Adrenal gland (tissue), 12 donors: ENCODE results near the gene NARF. TPM values are rescaled to one million over a fixed set of nuclear protein-coding genes. Genes with fewer than 3 reads are reported as not detected.
"Not testable (repeated sequence)": the region's sequence is repeated elsewhere in the genome, so short reads cannot be mapped to it uniquely, and the experiment has no call there.

ENCODE experiments used
- DNase-seq, 7 donors: peaks; one replicate each; pipeline ENCODE4 v3.0.0-alpha.2; 2019 to 2020
- H3K27ac ChIP-seq, 5 donors: fragments of 200-600 bp; sonication (generic) in 4 of 5; 1 replicate in 3 of 5; 2 replicates in 2 of 5; pipeline versions ENCODE4 v1.5.1 to v1.8.0; 2016 to 2020; ENCODE audit warnings: mild to moderate bottlenecking in 1 of 5
- H3K27me3 ChIP-seq: fragments of 200-600 bp; 2 replicates; pipeline ENCODE4 v1.8.0; 2021
- H3K36me3 ChIP-seq, 2 donors: fragments of 200-600 bp; replicated peaks in 1 of 2; 1 replicate in 1 of 2; 2 replicates in 1 of 2; pipeline versions ENCODE4 v1.5.1 to v1.8.0; 2018 to 2022
- H3K4me1 ChIP-seq, 2 donors: fragments of 200-600 bp; replicated peaks in 1 of 2; 1 replicate in 1 of 2; 2 replicates in 1 of 2; pipeline versions ENCODE4 v1.5.1 to v1.8.0; 2018 to 2021
- H3K4me3 ChIP-seq, 4 donors: fragments of 200-600 bp; sonication (generic) in 3 of 4; one replicate each; pipeline ENCODE4 v1.5.1; 2016 to 2018
- H3K9me3 ChIP-seq, 3 donors: fragments of 200-600 bp; sonication (generic) in 1 of 3; replicated peaks in 1 of 3; 1 replicate in 2 of 3; 2 replicates in 1 of 3; pipeline versions ENCODE4 v1.5.1 to v1.8.0; 2016 to 2021
- POLR2A ChIP-seq, 2 donors: fragments of 450-650 bp; IDR thresholded peaks; one replicate each; pipeline ENCODE4 v1.6.1; 2017; ENCODE audit warnings: antibody characterized with exemption in 2 of 2, mild to moderate bottlenecking in 2 of 2, moderate library complexity in 1 of 2
- WGBS, 4 donors: extraction: QIAGEN DNeasy Blood & Tissue Kit in 2 of 4; methylation state at CpG; one replicate each; pipeline versions ENCODE4 v1.1.5 to v1.1.7; 2013 to 2017; 5-methylcytosine and 5-hydroxymethylcytosine counted together
- intact Hi-C, 2 donors: fragments of 100-400 bp; cut with DNase I; formaldehyde crosslinking; loops; one replicate each; pipeline versions ENCODE4 v1.14.1 to v1.15.0; 2022 to 2023
- polyA plus RNA-seq, 3 donors: library from polyadenylated mRNA; stranded (reverse); fragments of 200-250 nt in 2 of 3; fragments of 350-450 nt in 1 of 3; fragmentation: Illumina TruSeq in 1 of 3; extraction: RNeasy Lipid Tissue Mini Kit (QIAGEN cat#74804) in 1 of 3; gene quantifications; one replicate each; pipeline ENCODE4 v1.2.3, GENCODE V29; 2013 to 2014
- total RNA-seq, 9 donors: library from RNA; depleted of rRNA in 4 of 9; stranded (reverse); fragments of >200 nt in 4 of 9; fragments of 120-200 nt in 1 of 9; fragmentation: NEBNext Ultra II Directional in 1 of 9; extraction: Animal tissue kit (Norgen Biotek cat#: 25700) in 1 of 9; gene quantifications; one replicate each; pipeline versions ENCODE4 v1.1.0 to v1.2.4, GENCODE V29; 2013 to 2023
- TF ChIP-seq, protein P1 (sequence below), 6 experiments: fragments of 450-650 bp in 4 of 6; fragments of 200-600 bp in 2 of 6; sonication (generic) in 1 of 6; IDR thresholded peaks; 1 replicate in 5 of 6; 2 replicates in 1 of 6; pipeline versions ENCODE4 v1.5.1 to v1.8.0; 2016 to 2021; ENCODE audit warnings: antibody characterized with exemption in 6 of 6, mild to moderate bottlenecking in 2 of 6, moderate library complexity in 1 of 6
- donor health status: healthy with polysubstance abuse.
- donor health status: Bipolar disorder and iron deficiency.
- donor health status: DM: yes; HTN: yes; CAD: no.
- donor health status: DM: no; HTN: no; CAD: no.
- donor health status: DM: no; HTN: no; CAD: no.
- donor health status: DM: yes; HTN: yes; CAD: no.

Gene NARF
- total and polyA plus RNA-seq, 12 donors = 21.8 to 198 (median 55.1) TPM

- H3K27me3 ChIP-seq = no peaks in the 10 kb centered on the region
- no peaks in the 10 kb centered on the region for H3K9me3 ChIP-seq
- DNase-seq = no peak
- no peak overlapping the region for H3K4me3 ChIP-seq
- TF ChIP-seq POLR2A (IDR thresholded peaks at IDR 0.05) = no peak
- TF ChIP-seq, protein P1, sequence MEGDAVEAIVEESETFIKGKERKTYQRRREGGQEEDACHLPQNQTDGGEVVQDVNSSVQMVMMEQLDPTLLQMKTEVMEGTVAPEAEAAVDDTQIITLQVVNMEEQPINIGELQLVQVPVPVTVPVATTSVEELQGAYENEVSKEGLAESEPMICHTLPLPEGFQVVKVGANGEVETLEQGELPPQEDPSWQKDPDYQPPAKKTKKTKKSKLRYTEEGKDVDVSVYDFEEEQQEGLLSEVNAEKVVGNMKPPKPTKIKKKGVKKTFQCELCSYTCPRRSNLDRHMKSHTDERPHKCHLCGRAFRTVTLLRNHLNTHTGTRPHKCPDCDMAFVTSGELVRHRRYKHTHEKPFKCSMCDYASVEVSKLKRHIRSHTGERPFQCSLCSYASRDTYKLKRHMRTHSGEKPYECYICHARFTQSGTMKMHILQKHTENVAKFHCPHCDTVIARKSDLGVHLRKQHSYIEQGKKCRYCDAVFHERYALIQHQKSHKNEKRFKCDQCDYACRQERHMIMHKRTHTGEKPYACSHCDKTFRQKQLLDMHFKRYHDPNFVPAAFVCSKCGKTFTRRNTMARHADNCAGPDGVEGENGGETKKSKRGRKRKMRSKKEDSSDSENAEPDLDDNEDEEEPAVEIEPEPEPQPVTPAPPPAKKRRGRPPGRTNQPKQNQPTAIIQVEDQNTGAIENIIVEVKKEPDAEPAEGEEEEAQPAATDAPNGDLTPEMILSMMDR (IDR thresholded peaks at IDR 0.05) = no peak
- no peak overlapping the region for H3K27ac ChIP-seq
- intact Hi-C loops = loop anchor here in 1 of 2 donors (5.0 kb wide), 1 partner anchor 59 kb away; no protein-coding TSS in a partner anchor
- WGBS, 4 donors = 89 to 97% (median 94%) methylated on average over 21 to 24 of the region's 24 CpGs
- peaks cover 0 to 12% of the 10 kb centered on the region in 2 donors for H3K4me1 ChIP-seq
- H3K36me3 ChIP-seq = peaks cover 0 to 10% of the 10 kb centered on the region in 2 donors
These were observed 47.0 kb upstream of the NARF start for GRCh38 chr17:82411396-82412053.

GRCh38 chr17:82412081-82412480 lies 46.5 kb upstream of the NARF start:
- H3K4me3 ChIP-seq, H3K27ac ChIP-seq, H3K27me3 ChIP-seq, H3K9me3 ChIP-seq, DNase-seq: not testable (repeated sequence)
- Histone ChIP-seq H3K36me3 (peaks cover 0 to 10% of the 10 kb centered on the region in 2 donors), H3K4me1 (peaks cover 0 to 12% of the 10 kb centered on the region in 2 donors)
- intact Hi-C loops = loop anchor here in 1 of 2 donors (5.0 kb wide), 1 partner anchor 60 kb away; no protein-coding TSS in a partner anchor
- WGBS, 4 donors = 77 to 85% (median 82%) methylated on average over 6 to 16 of the region's 16 CpGs

DNA sequence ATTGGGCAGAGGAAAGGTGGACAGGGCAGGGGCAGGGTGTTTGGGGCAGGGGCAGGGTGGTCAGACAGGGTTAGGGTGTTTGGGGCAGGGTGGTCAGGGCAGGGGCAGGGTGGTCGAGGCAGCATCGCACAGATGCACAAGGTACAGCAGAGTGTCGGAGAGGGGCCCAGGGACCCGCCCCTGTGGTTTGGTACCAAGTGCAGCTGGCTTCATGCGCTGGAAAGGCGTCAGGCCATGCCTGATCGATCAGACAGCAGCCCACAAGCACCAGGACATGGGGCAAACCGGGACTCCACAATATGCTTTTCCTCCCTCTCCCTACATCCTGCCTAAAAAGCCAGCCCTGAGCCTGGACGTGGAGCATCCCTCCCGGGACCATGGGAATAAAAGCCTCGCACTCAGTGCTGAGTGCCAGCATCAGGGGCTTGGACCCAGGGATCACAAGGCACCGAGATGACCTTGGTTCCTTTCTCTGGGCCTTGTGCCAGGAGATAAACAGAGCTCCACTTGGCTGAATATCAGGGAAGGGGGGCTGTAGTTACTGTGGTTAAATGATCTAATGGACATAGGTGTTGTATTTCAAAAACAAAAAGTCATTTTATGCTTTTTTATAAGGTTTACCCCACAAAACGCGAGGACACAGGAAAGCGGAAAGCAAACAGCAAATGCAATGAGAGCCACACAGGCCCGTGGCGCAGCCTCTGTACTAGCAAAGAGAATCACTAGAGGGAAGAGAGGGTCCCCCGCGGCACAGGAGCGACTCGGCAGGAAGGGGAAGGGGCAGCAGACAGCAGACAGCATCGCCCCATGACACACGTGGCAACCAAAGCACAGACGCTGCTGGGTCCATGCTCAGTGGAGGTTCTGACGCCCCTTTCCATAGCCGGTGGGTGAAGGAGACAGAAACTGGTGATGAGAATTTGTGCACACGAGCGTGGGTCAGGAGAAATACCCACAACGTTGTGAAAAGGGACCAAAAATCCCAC lies 45.7 kb upstream of the NARF start:
- peak in 4 of 7 donors; percentile 36 to 52 (median 42) for DNase-seq
- H3K9me3 ChIP-seq = no peaks in the 10 kb centered on the region
- no peak overlapping the region for H3K27ac ChIP-seq
- intact Hi-C loops = loop anchor here in 1 of 2 donors (5.0 kb wide), 1 partner anchor 61 kb away; no protein-coding TSS in a partner anchor
- H3K36me3 ChIP-seq = peaks cover 0 to 10% of the 10 kb centered on the region in 2 donors
- 78 to 87% (median 83%) methylated on average over 21 to 29 of the region's 29 CpGs for WGBS, 4 donors
- H3K4me3 ChIP-seq = no peak overlapping the region
- no peak for TF ChIP-seq POLR2A (IDR thresholded peaks at IDR 0.05)
- TF ChIP-seq, protein P1 (IDR thresholded peaks at IDR 0.05) = no peak
- H3K27me3 ChIP-seq = no peaks in the 10 kb centered on the region
- peaks cover 4 to 17% of the 10 kb centered on the region in 2 donors for H3K4me1 ChIP-seq

DNA sequence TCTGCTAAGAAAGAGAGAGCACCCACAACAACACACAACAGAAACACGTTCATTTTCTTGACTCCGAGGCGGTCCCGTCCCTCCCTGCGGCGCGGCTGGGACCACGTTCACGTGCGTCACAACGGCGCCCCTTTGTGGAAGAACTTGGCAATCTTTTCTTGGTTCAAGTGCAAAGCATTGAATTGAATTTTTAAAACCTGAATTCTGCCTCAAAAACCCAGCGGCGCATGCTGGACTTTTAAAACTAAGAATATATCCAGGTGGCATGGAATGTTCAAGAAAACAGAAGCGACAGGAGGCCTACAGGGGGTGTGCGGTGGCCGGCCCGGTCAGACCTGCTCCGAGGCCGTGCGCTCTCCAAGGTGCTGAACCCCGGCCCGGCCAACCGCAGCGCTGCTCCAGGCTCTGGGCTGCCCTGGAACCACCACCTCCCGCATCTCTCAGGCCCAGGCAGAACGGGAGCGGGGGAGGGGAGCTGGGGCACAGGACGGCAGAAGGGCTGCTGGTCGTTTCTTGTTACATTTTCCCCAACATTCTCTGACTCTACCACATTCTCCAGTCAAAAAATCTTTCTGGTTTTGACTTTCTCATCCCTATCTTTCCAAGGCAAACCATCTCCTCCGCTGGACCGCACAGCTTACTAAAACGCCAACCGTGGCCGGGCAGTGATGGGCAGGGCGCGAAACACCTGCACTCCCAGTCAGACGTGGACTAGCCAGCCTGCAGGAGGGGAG lies 43.8 kb upstream of the NARF start:
- peak; percentile 69 to 82 (median 77) for DNase-seq

More for the DNA sequence above, 43.8 kb upstream of the NARF start:
- intact Hi-C loops = loop anchor here (1.0 to 5.0 kb wide), 2 partner anchors 62 to 63 kb away; no protein-coding TSS in a partner anchor
- Histone ChIP-seq H3K36me3 (peaks cover 0 to 7% of the 10 kb centered on the region in 2 donors), H3K9me3 (no peaks in the 10 kb centered on the region), H3K4me1 (peaks cover 6 to 27% of the 10 kb centered on the region in 2 donors), H3K27me3 (no peaks in the 10 kb centered on the region), H3K4me3 (no peak overlapping the region), H3K27ac (no peak overlapping the region)
- TF ChIP-seq, protein P1 (IDR thresholded peaks at IDR 0.05) = peak; percentile 44 to 86 (median 70)
- TF ChIP-seq POLR2A (IDR thresholded peaks at IDR 0.05) = no peak
- 21 to 28% (median 25%) methylated on average over 25 to 38 of the region's 38 CpGs for WGBS, 4 donors
